Nucleus accumbens (tissue), 56 donors: ENCODE data around the gene NCL.
"Not testable (repeated sequence)": the region's sequence is repeated elsewhere in the genome, so short reads cannot be mapped to it uniquely, and the experiment has no call there.

Source experiments
- DNase-seq, 56 donors: peaks; one replicate each; lab custom pipeline; 2025; lab: John Stamatoyannopoulos, UW

The NCL gene

DNA sequence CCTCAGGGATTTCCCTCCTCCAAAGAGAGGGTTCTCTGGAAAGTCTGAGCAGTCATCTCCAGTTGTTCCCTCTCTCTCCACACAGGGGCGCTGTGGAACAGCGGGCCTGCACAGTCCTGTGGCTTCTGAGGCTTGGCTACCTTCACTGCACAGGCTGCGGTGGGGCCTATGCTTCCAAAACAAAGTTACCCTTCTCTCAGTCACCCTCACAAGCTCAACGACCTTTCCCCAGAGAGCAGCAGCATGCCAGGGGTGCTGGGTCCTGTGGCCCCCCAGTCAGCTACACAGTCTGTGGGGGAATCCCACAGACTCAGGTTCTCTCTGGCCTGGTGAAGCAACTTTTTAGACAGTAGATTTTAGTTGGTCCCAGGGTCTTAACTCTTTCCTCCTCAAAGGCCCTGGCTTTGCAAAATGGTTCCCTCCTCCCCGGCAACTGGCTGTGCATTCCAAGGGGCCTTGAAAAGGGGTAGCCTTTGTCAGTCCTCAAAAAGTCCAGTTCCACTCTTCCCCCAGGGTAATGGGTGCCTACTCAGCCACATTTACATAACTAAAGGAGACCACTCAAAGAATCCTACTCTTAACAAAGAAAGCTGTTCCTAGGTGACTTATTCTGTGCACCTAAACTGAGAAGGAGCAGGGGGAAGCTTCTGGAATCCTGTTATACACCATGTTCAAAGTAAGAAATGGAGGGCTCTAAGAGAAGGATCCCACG, 53.8 kb downstream of the NCL start:
- DNase-seq, result no peak

- no peak for DNase-seq
These were observed 54.5 kb downstream of the NCL start for GRCh38 chr2:231409776-231410175.

DNA sequence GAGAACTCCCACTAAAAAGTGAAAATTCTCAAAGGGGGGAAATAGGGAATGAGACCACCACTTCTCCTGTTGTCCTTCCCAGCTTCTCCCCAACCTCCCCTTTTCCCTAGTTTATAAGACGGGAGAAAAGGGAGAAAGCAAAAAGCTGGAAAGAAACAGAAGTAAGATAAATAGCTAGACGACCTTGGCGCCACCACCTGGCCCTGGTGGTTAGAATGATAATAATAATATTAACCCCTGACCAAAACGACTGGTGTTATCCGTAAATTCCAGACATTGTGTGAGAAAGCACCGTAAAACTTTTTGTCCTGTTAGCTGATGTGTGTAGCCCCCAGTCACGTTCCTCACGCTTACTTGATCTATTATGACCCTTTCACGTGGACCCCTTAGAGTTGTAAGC, 56.0 kb downstream of the NCL start:
- not testable (repeated sequence) for DNase-seq

DNA sequence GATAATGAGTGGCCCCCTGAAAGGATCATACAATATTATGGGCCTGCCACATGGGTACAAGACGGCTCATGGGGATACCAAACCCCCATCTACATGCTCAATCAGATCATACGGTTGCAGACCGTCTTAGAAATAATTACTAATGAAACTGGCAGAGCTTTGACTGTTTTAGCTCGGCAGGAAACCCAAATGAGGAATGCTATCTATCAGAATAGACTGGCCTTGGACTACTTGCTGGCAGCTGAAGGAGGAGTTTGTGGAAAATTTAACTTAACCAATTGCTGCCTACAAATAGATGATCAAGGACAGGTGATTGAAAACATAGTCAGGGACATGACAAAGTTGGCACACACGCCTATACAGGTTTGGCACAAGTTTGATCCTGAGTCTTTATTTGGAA, 56.6 kb downstream of the NCL start:
- DNase-seq, result not testable (repeated sequence)

- DNase-seq, result not testable (repeated sequence)
These were observed 58.5 kb downstream of the NCL start for GRCh38 chr2:231405601-231406367.

DNA sequence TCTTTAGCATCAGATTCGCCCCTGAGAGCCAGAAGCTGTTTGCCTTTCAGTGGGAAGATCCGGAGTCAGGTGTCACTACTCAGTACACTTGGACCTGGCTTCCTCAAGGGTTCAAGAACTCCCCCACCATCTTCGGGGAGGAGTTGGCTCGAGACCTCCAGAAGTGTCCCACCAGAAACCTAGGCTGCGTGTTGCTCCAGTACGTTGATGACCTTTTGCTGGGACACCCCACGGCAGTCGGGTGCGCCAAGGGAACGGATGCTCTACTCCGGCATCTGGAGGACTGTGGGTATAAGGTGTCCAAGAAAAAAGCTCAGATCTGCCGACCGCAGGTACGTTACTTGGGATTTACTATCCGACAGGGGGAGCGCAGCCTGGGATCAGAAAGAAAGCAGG, 60.1 kb downstream of the NCL start:
- not testable (repeated sequence) for DNase-seq
